PFSK-1 (cell line): ENCODE measurements around the gene SERINC5.

Experiments
- FOXP2 ChIP-seq: optimal IDR thresholded peaks from 2 replicates; pipeline ENCODE3; 2011; ENCODE audit warnings: borderline replicate concordance, control low read depth, inconsistent platforms; ENCODE audit not compliant: insufficient read depth; ENCODE audit errors: extremely low read length, extremely low read depth
- POLR2AphosphoS5 ChIP-seq: IDR thresholded peaks from 2 replicates; pipeline ENCODE4 v1.6.1; 2012; ENCODE audit warnings: low read depth, mild to moderate bottlenecking, control low read depth, low read length, moderate library complexity
- REST ChIP-seq, 2 experiments: IDR thresholded peaks; 2 replicates each; pipeline versions ENCODE4 v1.6.1 to v1.8.0; 2011 to 2012; ENCODE audit warnings: low read depth in 2 of 2, low read length in 2 of 2, control low read depth in 1 of 2, inconsistent platforms in 1 of 2, mild to moderate bottlenecking in 1 of 2, moderate library complexity in 1 of 2; ENCODE audit not compliant: insufficient read depth in 1 of 2
- SIN3A ChIP-seq: IDR thresholded peaks from 2 replicates; pipeline ENCODE4 v1.6.1; 2012; ENCODE audit warnings: mild to moderate bottlenecking, low read length, moderate library complexity, borderline replicate concordance; ENCODE audit not compliant: insufficient read depth
- TAF1 ChIP-seq: IDR thresholded peaks from 2 replicates; pipeline ENCODE4 v1.6.1; 2012; ENCODE audit warnings: low read length, control low read depth, borderline replicate concordance; ENCODE audit not compliant: insufficient read depth

Gene SERINC5

DNA sequence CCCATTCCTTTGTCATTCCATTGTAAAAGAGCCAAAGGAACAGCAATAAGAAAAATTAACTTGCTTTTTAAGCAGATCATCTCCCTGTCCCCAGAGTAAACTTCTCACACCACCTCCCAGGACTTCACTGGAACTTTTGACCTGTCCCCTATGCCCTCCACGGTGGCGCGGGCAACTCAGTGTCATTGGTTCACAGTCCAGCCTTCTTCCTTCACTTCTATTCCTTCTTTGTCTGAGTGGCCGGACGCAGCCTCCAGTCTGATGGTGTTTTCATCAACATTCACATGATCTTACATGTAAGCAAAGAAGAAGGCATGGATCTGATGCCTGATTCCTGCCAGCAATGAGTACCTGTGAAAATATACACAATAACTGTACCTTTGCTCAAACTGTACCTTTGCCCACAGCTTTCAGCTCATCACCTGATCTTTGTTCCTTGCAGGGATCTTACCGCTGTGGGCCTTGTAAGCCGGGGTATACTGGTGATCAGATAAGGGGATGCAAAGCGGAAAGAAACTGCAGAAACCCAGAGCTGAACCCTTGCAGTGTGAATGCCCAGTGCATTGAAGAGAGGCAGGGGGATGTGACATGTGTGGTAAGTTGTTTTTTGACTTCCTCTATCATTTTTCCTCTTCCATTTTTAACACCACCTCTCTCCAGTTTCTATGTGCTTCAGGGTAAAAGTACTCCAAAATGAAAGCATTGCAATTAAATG is 188.2 kb downstream of the SERINC5 start:
- TF ChIP-seq REST (IDR thresholded peaks at IDR 0.05; ENCODE audit: insufficient read depth in 1 of 2, low read depth in 2 of 2, low read length in 2 of 2) (no peak), TAF1 (no peak), POLR2AphosphoS5 (no peak), FOXP2 (no peak), SIN3A (no peak)

GRCh38 chr5:80067016-80067415 is 188.8 kb downstream of the SERINC5 start:
- TF ChIP-seq TAF1 = no peak
- no peak for TF ChIP-seq FOXP2
- TF ChIP-seq POLR2AphosphoS5 = no peak
- no peak for TF ChIP-seq REST (IDR thresholded peaks at IDR 0.05; ENCODE audit: insufficient read depth in 1 of 2, low read depth in 2 of 2, low read length in 2 of 2)
- TF ChIP-seq SIN3A = no peak

DNA sequence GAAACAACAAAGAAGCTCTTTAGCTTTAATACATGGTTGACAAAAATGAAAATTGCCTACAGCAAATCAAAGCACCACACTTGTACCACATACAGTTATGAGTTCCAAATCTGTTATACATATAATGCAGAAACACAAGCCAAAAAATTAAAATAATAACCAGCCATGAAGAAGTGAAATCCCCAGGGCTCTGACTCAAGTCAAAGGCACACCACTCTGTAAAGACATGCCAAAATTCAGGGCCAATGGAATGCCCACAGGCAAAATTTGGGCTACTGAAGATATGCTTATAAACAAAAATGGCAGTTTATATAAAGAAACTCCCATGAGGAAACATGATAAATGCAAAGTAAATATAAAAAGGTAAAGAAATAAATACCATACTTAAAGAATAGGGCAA is 191.7 kb downstream of the SERINC5 start:
- TF ChIP-seq POLR2AphosphoS5 (no peak), REST (IDR thresholded peaks at IDR 0.05; ENCODE audit: insufficient read depth in 1 of 2, low read depth in 2 of 2, low read length in 2 of 2) (no peak), TAF1 (no peak), FOXP2 (no peak), SIN3A (no peak)
